CD14-positive monocyte (primary cell): ENCODE data around the gene DGCR2. TPM values are rescaled to one million over a fixed set of nuclear protein-coding genes. Genes with fewer than 3 reads are reported as not detected.

ENCODE experiments used
- DNase-seq, 3 donors: peaks; one replicate each; pipeline ENCODE4 v3.0.0-alpha.2; 2011 to 2022
- H2AFZ ChIP-seq: 2 replicates; pipeline ENCODE4 v1.6.0; 2012; ENCODE audit warnings: mild to moderate bottlenecking, low read depth, low read length, inconsistent platforms; ENCODE audit not compliant: insufficient read depth, poor library complexity, severe bottlenecking
- H3K27ac ChIP-seq, 2 donors: 1 replicate in 1 of 2; 2 replicates in 1 of 2; pipeline ENCODE4 v1.5.1; 2012 to 2013; ENCODE audit warnings: low read length in 2 of 2, control low read depth in 1 of 2, inconsistent platforms in 1 of 2, low read depth in 1 of 2, mild to moderate bottlenecking in 1 of 2
- H3K27me3 ChIP-seq, 2 donors: one replicate each; pipeline versions ENCODE4 v1.6.0 to v1.6.1; 2011 to 2013; ENCODE audit warnings: low read length in 2 of 2; ENCODE audit not compliant: control insufficient read depth in 2 of 2, insufficient read depth in 2 of 2
- H3K36me3 ChIP-seq, 2 donors: replicated peaks in 1 of 2; 1 replicate in 1 of 2; 2 replicates in 1 of 2; pipeline versions ENCODE4 v1.5.1 to v1.6.1; 2012 to 2013; ENCODE audit warnings: low read length in 2 of 2, control low read depth in 1 of 2, inconsistent platforms in 1 of 2, mild to moderate bottlenecking in 1 of 2; ENCODE audit not compliant: insufficient read depth in 2 of 2, control insufficient read depth in 1 of 2
- H3K4me1 ChIP-seq, 2 donors: 1 replicate in 1 of 2; 2 replicates in 1 of 2; pipeline versions ENCODE4 v1.5.1 to v1.6.1; 2012 to 2013; ENCODE audit warnings: low read length in 2 of 2, control low read depth in 1 of 2, inconsistent platforms in 1 of 2, mild to moderate bottlenecking in 1 of 2, moderate library complexity in 1 of 2; ENCODE audit not compliant: insufficient read depth in 2 of 2, control insufficient read depth in 1 of 2
- H3K4me2 ChIP-seq: replicated peaks from 2 replicates; pipeline ENCODE3; 2012; ENCODE audit warnings: low read length, moderate library complexity, mild to moderate bottlenecking; ENCODE audit not compliant: poor library complexity, severe bottlenecking; ENCODE audit errors: extremely low read depth
- H3K4me3 ChIP-seq, 3 experiments: fragments of 200-600 bp in 1 of 3; sonication (generic) in 1 of 3; replicated peaks in 1 of 3; 1 replicate in 2 of 3; 2 replicates in 1 of 3; pipeline ENCODE4 v1.5.1; 2011 to 2013; ENCODE audit warnings: low read length in 3 of 3, mild to moderate bottlenecking in 3 of 3, control low read depth in 2 of 3, low read depth in 2 of 3, inconsistent platforms in 1 of 3, moderate library complexity in 1 of 3
- H3K79me2 ChIP-seq: 2 replicates; pipeline ENCODE4 v1.6.0; 2012; ENCODE audit warnings: mild to moderate bottlenecking, control low read depth, inconsistent platforms, low read length, moderate library complexity; ENCODE audit not compliant: insufficient read depth
- H3K9ac ChIP-seq: 2 replicates; pipeline ENCODE4 v1.6.0; 2017; ENCODE audit warnings: low read length, mild to moderate bottlenecking; ENCODE audit not compliant: insufficient read depth, poor library complexity, severe bottlenecking
- H3K9me3 ChIP-seq, 2 donors: replicated peaks in 1 of 2; 1 replicate in 1 of 2; 2 replicates in 1 of 2; pipeline versions ENCODE4 v1.5.1 to v1.6.1; 2012 to 2013; ENCODE audit warnings: low read length in 2 of 2, control low read depth in 1 of 2; ENCODE audit not compliant: control insufficient read depth in 1 of 2, insufficient read depth in 1 of 2
- H4K20me1 ChIP-seq: 2 replicates; pipeline ENCODE4 v1.6.0; 2012; ENCODE audit warnings: mild to moderate bottlenecking, low read length, control low read depth, moderate library complexity; ENCODE audit not compliant: insufficient read depth
- H3K27ac Mint-ChIP-seq, 7 donors: one replicate each; pipeline ENCODE4 v1.8.0; 2020; ENCODE audit warnings: mild to moderate bottlenecking in 7 of 7, mixed read lengths in 7 of 7, moderate library complexity in 6 of 7, inconsistent platforms in 2 of 7
- H3K27me3 Mint-ChIP-seq, 3 donors: one replicate each; pipeline ENCODE4 v1.8.0; 2021 to 2022; ENCODE audit warnings: low read depth in 3 of 3, mild to moderate bottlenecking in 3 of 3, mixed read lengths in 3 of 3, moderate library complexity in 3 of 3, inconsistent platforms in 1 of 3
- H3K36me3 Mint-ChIP-seq, 2 donors: one replicate each; pipeline ENCODE4 v1.8.0; 2020; ENCODE audit warnings: mixed read lengths in 2 of 2, inconsistent platforms in 1 of 2, mild to moderate bottlenecking in 1 of 2
- H3K4me1 Mint-ChIP-seq: one replicate; pipeline ENCODE4 v1.8.0; 2020; ENCODE audit warnings: mild to moderate bottlenecking, mixed read lengths
- H3K4me3 Mint-ChIP-seq, 2 donors: one replicate each; pipeline ENCODE4 v1.8.0; 2020; ENCODE audit warnings: mild to moderate bottlenecking in 2 of 2, mixed read lengths in 2 of 2, moderate library complexity in 1 of 2
- H3K9me3 Mint-ChIP-seq, 7 donors: one replicate each; pipeline ENCODE4 v1.8.0; 2020 to 2022; ENCODE audit warnings: mixed read lengths in 7 of 7, mild to moderate bottlenecking in 6 of 7, moderate library complexity in 6 of 7, inconsistent platforms in 2 of 7
- WGBS: methylation state at CpG from one replicate; pipeline ENCODE4 v1.1.5; 2013; ENCODE audit warnings: missing lambda C conversion rate; ENCODE audit not compliant: insufficient coverage; 5-methylcytosine and 5-hydroxymethylcytosine counted together
- intact Hi-C, 2 donors: fragments of 100-400 bp; cut with micrococcal nuclease; formaldehyde crosslinking; loops; one replicate each; pipeline versions ENCODE4 v1.15.0 to v1.15.1; 2023
- polyA plus RNA-seq, 3 donors: library from polyadenylated mRNA; depleted of rRNA in 1 of 3; unstranded in 2 of 3; stranded (reverse) in 1 of 3; fragments of 300-500 nt in 2 of 3; fragments of >200 nt in 1 of 3; fragmentation: Illumina TruSeq in 2 of 3; gene quantifications; 1 replicate in 2 of 3; 2 replicates in 1 of 3; pipeline ENCODE4 v1.2.3, GENCODE V29; 2012 to 2021
- TF ChIP-seq, protein P1 (sequence below): fragments of 200-600 bp; IDR thresholded peaks from one replicate; pipeline ENCODE4 v1.8.0; 2022; ENCODE audit warnings: antibody characterized with exemption, mild to moderate bottlenecking

DGCR2 gene
- polyA plus RNA-seq, 3 donors: 28.9 to 37.0 (median 36.2) TPM

DNA sequence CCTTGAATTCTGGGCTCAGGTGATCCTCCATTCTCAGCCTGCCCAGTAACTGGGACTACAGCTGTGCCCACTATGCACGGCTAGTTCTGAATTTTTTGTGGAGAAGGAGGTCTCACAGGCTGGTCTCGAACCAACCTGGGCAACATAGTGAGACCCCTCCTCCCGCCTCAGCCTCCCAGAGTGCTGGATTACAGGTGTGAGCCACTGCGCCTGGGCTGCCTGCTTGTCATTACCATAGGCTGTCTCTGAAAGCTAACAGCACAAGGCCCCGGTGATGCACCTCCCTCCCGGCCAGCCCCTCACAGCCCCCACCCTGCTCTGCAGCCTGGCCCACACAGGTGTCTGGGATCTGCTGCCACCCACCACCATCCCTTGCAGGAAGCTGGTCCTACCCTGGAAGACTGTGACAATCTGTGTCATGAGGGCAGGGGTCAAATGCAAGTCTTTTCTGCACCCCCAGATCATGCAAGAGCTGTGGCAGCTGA, 82.4 kb downstream of the DGCR2 start:
- Histone ChIP-seq H4K20me1 (peaks cover 97% of the 10 kb centered on the region), H3K79me2 (no peaks in the 10 kb centered on the region), H3K9ac (no peak overlapping the region), H3K27me3 (no peaks in the 10 kb centered on the region), H2AFZ (no peak overlapping the region), H3K9me3 (no peaks in the 10 kb centered on the region), H3K36me3 (peaks cover 77 to 82% of the 10 kb centered on the region in 2 donors), H3K4me1 (no peaks in the 10 kb centered on the region), H3K4me2 (no peak overlapping the region), H3K27ac (no peak overlapping the region), H3K4me3 (no peak overlapping the region)
- DNase-seq: no peak
- H3K4me1 Mint-ChIP-seq: peaks cover 8% of the 10 kb centered on the region
- H3K27ac Mint-ChIP-seq: no peak overlapping the region
- H3K27me3 Mint-ChIP-seq: peaks cover 0 to 2% (median 0%) of the 10 kb centered on the region in 3 donors
- H3K36me3 Mint-ChIP-seq: peaks cover 76 to 79% of the 10 kb centered on the region in 2 donors
- TF ChIP-seq, protein P1, sequence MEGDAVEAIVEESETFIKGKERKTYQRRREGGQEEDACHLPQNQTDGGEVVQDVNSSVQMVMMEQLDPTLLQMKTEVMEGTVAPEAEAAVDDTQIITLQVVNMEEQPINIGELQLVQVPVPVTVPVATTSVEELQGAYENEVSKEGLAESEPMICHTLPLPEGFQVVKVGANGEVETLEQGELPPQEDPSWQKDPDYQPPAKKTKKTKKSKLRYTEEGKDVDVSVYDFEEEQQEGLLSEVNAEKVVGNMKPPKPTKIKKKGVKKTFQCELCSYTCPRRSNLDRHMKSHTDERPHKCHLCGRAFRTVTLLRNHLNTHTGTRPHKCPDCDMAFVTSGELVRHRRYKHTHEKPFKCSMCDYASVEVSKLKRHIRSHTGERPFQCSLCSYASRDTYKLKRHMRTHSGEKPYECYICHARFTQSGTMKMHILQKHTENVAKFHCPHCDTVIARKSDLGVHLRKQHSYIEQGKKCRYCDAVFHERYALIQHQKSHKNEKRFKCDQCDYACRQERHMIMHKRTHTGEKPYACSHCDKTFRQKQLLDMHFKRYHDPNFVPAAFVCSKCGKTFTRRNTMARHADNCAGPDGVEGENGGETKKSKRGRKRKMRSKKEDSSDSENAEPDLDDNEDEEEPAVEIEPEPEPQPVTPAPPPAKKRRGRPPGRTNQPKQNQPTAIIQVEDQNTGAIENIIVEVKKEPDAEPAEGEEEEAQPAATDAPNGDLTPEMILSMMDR: no peak
- H3K9me3 Mint-ChIP-seq: no peaks in the 10 kb centered on the region
- intact Hi-C loops: no loop called here
- 76% methylated on average over 3 of the region's 6 CpGs for WGBS
- H3K4me3 Mint-ChIP-seq: no peak overlapping the region

DNA sequence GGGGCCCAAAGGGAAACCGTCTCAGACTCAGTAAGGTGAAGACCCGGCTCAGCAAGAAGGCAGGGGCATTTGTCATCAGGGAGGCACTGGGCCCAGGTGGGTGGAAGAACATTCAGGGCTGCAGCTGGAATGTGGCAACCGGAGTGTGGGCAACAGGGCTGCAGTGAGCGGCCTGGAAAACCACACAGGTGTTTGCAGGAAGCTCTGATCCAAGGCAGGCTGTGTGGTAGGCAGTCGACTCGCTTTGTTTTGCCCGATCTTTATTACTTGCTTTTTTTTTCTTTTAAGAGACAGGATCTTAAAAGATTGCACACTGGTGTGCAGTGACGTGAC, 82.8 kb downstream of the DGCR2 start:
- no peak overlapping the region for H3K9ac ChIP-seq
- intact Hi-C loops: no loop called here
- Mint-ChIP-seq H3K9me3 (no peaks in the 10 kb centered on the region), H3K36me3 (peaks cover 72 to 75% of the 10 kb centered on the region in 2 donors), H3K27ac (no peak overlapping the region), H3K4me1 (peaks cover 8% of the 10 kb centered on the region), H3K27me3 (peaks cover 0 to 2% (median 0%) of the 10 kb centered on the region in 3 donors), H3K4me3 (no peak overlapping the region)
- no peak for DNase-seq
- no peaks in the 10 kb centered on the region for H3K79me2 ChIP-seq
- H3K36me3 ChIP-seq: peaks cover 73 to 77% of the 10 kb centered on the region in 2 donors
- no peak overlapping the region for H3K27ac ChIP-seq
- H4K20me1 ChIP-seq: peaks cover 92% of the 10 kb centered on the region
- no peaks in the 10 kb centered on the region for H3K4me1 ChIP-seq
- no peak overlapping the region for H3K4me3 ChIP-seq
- H3K9me3 ChIP-seq: no peaks in the 10 kb centered on the region
- WGBS: 97% methylated on average over 8 of the region's 8 CpGs
- no peak overlapping the region for H2AFZ ChIP-seq
- TF ChIP-seq, protein P1: no peak
- no peak overlapping the region for H3K4me2 ChIP-seq
- H3K27me3 ChIP-seq: no peaks in the 10 kb centered on the region
